ENCODE measurements around the gene VDAC1.
"Not testable (repeated sequence)": the region's sequence is repeated elsewhere in the genome, so short reads cannot be mapped to it uniquely, and the experiment has no call there.

The VDAC1 gene

GRCh38 chr5:133962801-133963476 lies 41.8 kb downstream of the VDAC1 start:
- no peaks in the 10 kb centered on the region for H3K36me3 ChIP-seq (ENCODE audit: control insufficient read depth, low read depth, low read length)
- no peaks in the 10 kb centered on the region for H3K9me3 ChIP-seq (ENCODE audit: control insufficient read depth, low read depth, low read length)
- no peak overlapping the region for H3K27ac ChIP-seq (ENCODE audit: low read length)
- no peak overlapping the region for H3K4me3 ChIP-seq (ENCODE audit: low read length)
- H3K4me1 ChIP-seq (ENCODE audit: control insufficient read depth, low read depth, low read length), result no peaks in the 10 kb centered on the region
- H3K9ac ChIP-seq (ENCODE audit: low read length), result no peak overlapping the region
- no peaks in the 10 kb centered on the region for H3K27me3 ChIP-seq (ENCODE audit: control insufficient read depth, insufficient read depth, low read length)

- Histone ChIP-seq H3K9me3 (ENCODE audit: control insufficient read depth, low read depth, low read length) (no peaks in the 10 kb centered on the region), H3K4me3 (ENCODE audit: low read length) (no peak overlapping the region), H3K4me1 (ENCODE audit: control insufficient read depth, low read depth, low read length) (no peaks in the 10 kb centered on the region), H3K27ac (ENCODE audit: low read length) (no peak overlapping the region), H3K27me3 (ENCODE audit: control insufficient read depth, insufficient read depth, low read length) (no peaks in the 10 kb centered on the region), H3K36me3 (ENCODE audit: control insufficient read depth, low read depth, low read length) (no peaks in the 10 kb centered on the region), H3K9ac (ENCODE audit: low read length) (no peak overlapping the region)
These were observed 42.6 kb downstream of the VDAC1 start for GRCh38 chr5:133962131-133962530.

- H3K4me1 ChIP-seq (ENCODE audit: control insufficient read depth, low read depth, low read length), result no peaks in the 10 kb centered on the region
- H3K36me3 ChIP-seq (ENCODE audit: control insufficient read depth, low read depth, low read length), result peaks cover 3% of the 10 kb centered on the region
These were observed 45.1 kb downstream of the VDAC1 start for GRCh38 chr5:133959643-133960042.

GRCh38 chr5:133957591-133957990 lies 47.2 kb downstream of the VDAC1 start:
- no peak overlapping the region for H3K4me3 ChIP-seq (ENCODE audit: low read length)
- peaks cover 3% of the 10 kb centered on the region for H3K36me3 ChIP-seq (ENCODE audit: control insufficient read depth, low read depth, low read length)

More at GRCh38 chr5:133959643-133960042, 45.1 kb downstream of the VDAC1 start:
- Histone ChIP-seq H3K27me3 (ENCODE audit: control insufficient read depth, insufficient read depth, low read length) (no peaks in the 10 kb centered on the region), H3K9me3 (ENCODE audit: control insufficient read depth, low read depth, low read length) (no peaks in the 10 kb centered on the region), H3K4me3 (ENCODE audit: low read length) (no peak overlapping the region), H3K9ac (ENCODE audit: low read length) (no peak overlapping the region), H3K27ac (ENCODE audit: low read length) (no peak overlapping the region)

GRCh38 chr5:133957080-133957479 lies 47.7 kb downstream of the VDAC1 start:
- Histone ChIP-seq H3K36me3 (ENCODE audit: control insufficient read depth, low read depth, low read length) (peaks cover 3% of the 10 kb centered on the region), H3K27ac (ENCODE audit: low read length) (no peak overlapping the region)

More at GRCh38 chr5:133957591-133957990, 47.2 kb downstream of the VDAC1 start:
- no peak overlapping the region for H3K9ac ChIP-seq (ENCODE audit: low read length)
- H3K4me1 ChIP-seq (ENCODE audit: control insufficient read depth, low read depth, low read length), result no peaks in the 10 kb centered on the region
- no peak overlapping the region for H3K27ac ChIP-seq (ENCODE audit: low read length)
- H3K9me3 ChIP-seq (ENCODE audit: control insufficient read depth, low read depth, low read length), result no peaks in the 10 kb centered on the region
- no peaks in the 10 kb centered on the region for H3K27me3 ChIP-seq (ENCODE audit: control insufficient read depth, insufficient read depth, low read length)

GRCh38 chr5:133956196-133956595 lies 48.6 kb downstream of the VDAC1 start:
- H3K4me1 ChIP-seq (ENCODE audit: control insufficient read depth, low read depth, low read length); H3K27ac ChIP-seq (ENCODE audit: low read length); H3K36me3 ChIP-seq (ENCODE audit: control insufficient read depth, low read depth, low read length); H3K9me3 ChIP-seq (ENCODE audit: control insufficient read depth, low read depth, low read length); H3K9ac ChIP-seq (ENCODE audit: low read length); H3K27me3 ChIP-seq (ENCODE audit: control insufficient read depth, insufficient read depth, low read length); H3K4me3 ChIP-seq (ENCODE audit: low read length): not testable (repeated sequence)

More at GRCh38 chr5:133957080-133957479, 47.7 kb downstream of the VDAC1 start:
- H3K4me3 ChIP-seq (ENCODE audit: low read length), result no peak overlapping the region
- no peaks in the 10 kb centered on the region for H3K9me3 ChIP-seq (ENCODE audit: control insufficient read depth, low read depth, low read length)
- no peaks in the 10 kb centered on the region for H3K4me1 ChIP-seq (ENCODE audit: control insufficient read depth, low read depth, low read length)
- H3K27me3 ChIP-seq (ENCODE audit: control insufficient read depth, insufficient read depth, low read length), result no peaks in the 10 kb centered on the region
- no peak overlapping the region for H3K9ac ChIP-seq (ENCODE audit: low read length)

GRCh38 chr5:133953568-133954145 lies 51.1 kb downstream of the VDAC1 start:
- H3K36me3 ChIP-seq (ENCODE audit: control insufficient read depth, low read depth, low read length), result peaks cover 3% of the 10 kb centered on the region
- H3K4me3 ChIP-seq (ENCODE audit: low read length), result no peak overlapping the region
- H3K27me3 ChIP-seq (ENCODE audit: control insufficient read depth, insufficient read depth, low read length), result no peaks in the 10 kb centered on the region
- H3K27ac ChIP-seq (ENCODE audit: low read length), result no peak overlapping the region
- H3K9me3 ChIP-seq (ENCODE audit: control insufficient read depth, low read depth, low read length), result no peaks in the 10 kb centered on the region
- no peaks in the 10 kb centered on the region for H3K4me1 ChIP-seq (ENCODE audit: control insufficient read depth, low read depth, low read length)
- H3K9ac ChIP-seq (ENCODE audit: low read length), result no peak overlapping the region

- H3K9me3 ChIP-seq (ENCODE audit: control insufficient read depth, low read depth, low read length), result no peaks in the 10 kb centered on the region
- no peak overlapping the region for H3K4me3 ChIP-seq (ENCODE audit: low read length)
- peaks cover 3% of the 10 kb centered on the region for H3K36me3 ChIP-seq (ENCODE audit: control insufficient read depth, low read depth, low read length)
- no peak overlapping the region for H3K27ac ChIP-seq (ENCODE audit: low read length)
- no peak overlapping the region for H3K9ac ChIP-seq (ENCODE audit: low read length)
- H3K27me3 ChIP-seq (ENCODE audit: control insufficient read depth, insufficient read depth, low read length), result no peaks in the 10 kb centered on the region
- H3K4me1 ChIP-seq (ENCODE audit: control insufficient read depth, low read depth, low read length), result no peaks in the 10 kb centered on the region
These were observed 51.8 kb downstream of the VDAC1 start for GRCh38 chr5:133952729-133953567.

- Histone ChIP-seq H3K27me3 (ENCODE audit: control insufficient read depth, insufficient read depth, low read length) (no peaks in the 10 kb centered on the region), H3K27ac (ENCODE audit: low read length) (no peak overlapping the region), H3K9me3 (ENCODE audit: control insufficient read depth, low read depth, low read length) (no peaks in the 10 kb centered on the region), H3K4me1 (ENCODE audit: control insufficient read depth, low read depth, low read length) (no peaks in the 10 kb centered on the region), H3K4me3 (ENCODE audit: low read length) (no peak overlapping the region), H3K9ac (ENCODE audit: low read length) (no peak overlapping the region), H3K36me3 (ENCODE audit: control insufficient read depth, low read depth, low read length) (peaks cover 3% of the 10 kb centered on the region)
These were observed 53.8 kb downstream of the VDAC1 start for GRCh38 chr5:133950821-133951612.

GRCh38 chr5:133948721-133949120 lies 56.1 kb downstream of the VDAC1 start:
- Histone ChIP-seq H3K9ac (ENCODE audit: low read length) (no peak overlapping the region), H3K4me3 (ENCODE audit: low read length) (no peak overlapping the region)

GRCh38 chr5:133947431-133947841 lies 57.3 kb downstream of the VDAC1 start:
- no peaks in the 10 kb centered on the region for H3K27me3 ChIP-seq (ENCODE audit: control insufficient read depth, insufficient read depth, low read length)
- H3K4me3 ChIP-seq (ENCODE audit: low read length), result no peak overlapping the region
- H3K9me3 ChIP-seq (ENCODE audit: control insufficient read depth, low read depth, low read length), result no peaks in the 10 kb centered on the region
- H3K27ac ChIP-seq (ENCODE audit: low read length), result no peak overlapping the region
- no peak overlapping the region for H3K9ac ChIP-seq (ENCODE audit: low read length)
- no peaks in the 10 kb centered on the region for H3K36me3 ChIP-seq (ENCODE audit: control insufficient read depth, low read depth, low read length)
- H3K4me1 ChIP-seq (ENCODE audit: control insufficient read depth, low read depth, low read length), result no peaks in the 10 kb centered on the region

More at GRCh38 chr5:133948721-133949120, 56.1 kb downstream of the VDAC1 start:
- Histone ChIP-seq H3K27me3 (ENCODE audit: control insufficient read depth, insufficient read depth, low read length) (no peaks in the 10 kb centered on the region), H3K4me1 (ENCODE audit: control insufficient read depth, low read depth, low read length) (no peaks in the 10 kb centered on the region), H3K9me3 (ENCODE audit: control insufficient read depth, low read depth, low read length) (no peaks in the 10 kb centered on the region), H3K27ac (ENCODE audit: low read length) (no peak overlapping the region), H3K36me3 (ENCODE audit: control insufficient read depth, low read depth, low read length) (no peaks in the 10 kb centered on the region)

Data from iPS-18a (cell line).